Right forelimb (tissue), 1 donor: ENCODE data around the gene SRSF2.
"Not testable (repeated sequence)": the region's sequence is repeated elsewhere in the genome, so short reads cannot be mapped to it uniquely, and the experiment has no call there.

Experiments
- DNase-seq: peaks from one replicate; pipeline ENCODE4 v3.0.0-alpha.2; 2018

SRSF2 gene

DNA sequence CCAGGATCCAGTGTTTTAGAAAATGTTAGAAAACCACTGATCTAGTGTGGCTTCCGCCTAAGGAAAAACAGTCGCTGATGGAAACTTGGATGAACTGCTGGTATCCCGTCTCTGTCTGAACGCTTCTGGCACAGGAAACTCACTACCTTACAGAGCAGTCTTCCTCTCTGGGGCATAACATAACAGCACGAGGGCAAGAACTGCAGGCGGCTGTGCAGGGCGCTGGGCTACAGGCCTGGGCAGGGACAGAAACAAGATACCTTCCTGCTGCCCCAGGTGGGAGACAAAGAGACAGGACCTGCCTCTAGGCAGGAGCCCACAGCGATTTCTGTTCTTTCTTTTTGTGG, 36.9 kb downstream of the SRSF2 start:
- DNase-seq, result no peak

DNA sequence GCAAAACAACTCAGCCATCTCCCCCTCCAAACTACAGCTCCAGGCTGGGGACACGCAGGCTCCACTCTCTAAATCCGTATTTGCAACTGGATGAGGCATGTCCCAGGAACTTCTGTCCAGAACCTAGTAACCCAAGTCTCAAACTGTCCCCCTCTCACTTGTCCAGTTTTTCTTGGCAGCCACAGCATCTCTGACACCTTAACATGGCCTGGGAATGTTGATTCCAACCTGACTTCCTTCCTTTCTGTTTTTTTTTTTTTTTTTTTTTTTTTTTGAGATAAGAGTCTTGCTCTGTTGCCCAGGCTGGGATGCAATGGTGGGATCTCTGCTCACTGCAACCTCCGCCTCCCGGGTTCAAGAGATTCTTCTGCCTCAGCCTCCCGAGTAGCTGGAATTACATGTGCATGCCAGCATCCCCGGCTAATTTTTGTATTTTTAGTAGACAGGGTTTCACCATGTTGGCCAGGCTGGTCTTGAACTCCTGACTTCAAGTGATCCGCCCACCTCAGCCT, 38.6 kb downstream of the SRSF2 start:
- not testable (repeated sequence) for DNase-seq

DNA sequence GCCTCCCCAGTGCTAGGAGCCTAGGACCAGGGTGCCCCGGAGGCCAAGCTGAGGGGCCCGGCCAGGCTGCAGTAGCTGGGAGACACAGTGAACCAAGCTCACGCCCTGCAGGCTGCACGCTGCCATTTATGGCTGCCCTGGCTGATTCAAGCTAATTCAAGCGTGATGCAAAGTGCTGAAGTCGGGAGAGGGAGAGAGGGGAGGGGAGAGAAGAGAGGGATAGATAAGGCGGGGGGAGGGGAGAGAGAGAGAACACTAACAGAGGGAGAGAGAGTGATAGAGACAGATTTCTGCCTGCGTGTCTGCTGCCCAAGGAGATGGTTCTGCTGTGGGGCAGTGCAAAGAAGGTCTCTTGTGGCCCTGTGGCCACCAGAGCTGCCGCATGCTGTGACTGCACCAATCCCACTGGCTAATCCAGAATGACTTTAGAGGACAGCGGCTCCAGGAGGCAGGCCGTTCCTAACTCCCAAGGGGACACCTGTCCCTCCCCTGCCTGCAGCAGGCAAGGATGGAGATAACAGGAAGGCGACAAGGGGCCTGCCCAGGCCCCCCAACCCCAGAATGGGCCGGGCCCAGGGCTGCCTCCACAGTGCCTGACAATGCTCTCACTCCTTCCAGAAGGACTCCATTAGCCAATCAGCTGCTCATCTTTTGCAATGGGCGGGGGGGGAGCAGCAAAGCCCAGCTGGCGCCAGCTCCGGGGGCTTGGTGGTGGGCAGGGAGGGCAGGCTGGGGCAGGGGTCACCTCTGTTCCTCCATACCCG, 39.2 kb downstream of the SRSF2 start:
- DNase-seq, result no peak

DNA sequence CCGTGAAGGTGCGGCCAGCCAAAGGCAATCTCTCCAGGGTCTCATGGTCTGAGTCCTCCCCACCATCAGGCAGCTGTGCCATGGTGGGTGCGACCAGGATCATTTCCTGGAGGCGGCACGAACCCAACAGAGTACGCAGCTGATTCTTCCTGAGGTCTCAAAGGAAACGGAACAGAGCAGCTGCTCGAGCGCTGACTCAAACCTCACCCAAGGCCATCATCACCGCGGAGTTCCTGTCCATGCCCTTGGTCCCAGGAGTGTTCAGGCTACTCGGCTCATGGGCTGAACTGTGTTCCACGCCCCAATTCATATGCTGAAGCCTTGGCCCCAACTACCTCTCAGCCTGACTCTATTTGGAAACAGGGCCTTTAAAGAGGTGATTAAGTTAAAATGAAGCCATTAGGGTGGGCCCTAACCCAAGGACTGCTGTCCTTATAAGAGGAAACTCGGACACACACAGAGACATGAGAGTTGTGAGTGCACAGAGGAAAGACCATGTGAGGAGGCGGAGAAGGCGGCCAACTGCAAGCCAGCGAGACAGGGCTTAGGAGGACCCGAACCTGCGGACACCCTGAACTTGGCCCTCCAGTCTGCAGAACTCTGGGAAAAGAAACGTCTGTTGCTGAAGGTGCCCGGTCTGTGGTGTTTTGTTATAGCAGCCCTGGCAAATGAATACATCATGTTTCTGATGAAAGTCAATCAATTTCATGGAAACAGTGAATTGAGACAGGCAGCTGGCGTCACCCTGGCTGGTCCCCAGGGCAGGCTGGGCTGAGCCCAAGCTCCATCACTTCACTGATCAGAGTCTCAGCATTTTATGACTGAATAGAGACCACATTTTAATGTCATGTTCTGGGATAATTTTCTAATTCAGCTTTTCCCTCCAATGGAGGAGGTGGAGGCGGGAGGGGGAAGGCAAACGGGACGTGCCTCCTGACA, 40.1 kb downstream of the SRSF2 start:
- DNase-seq, result no peak

- no peak for DNase-seq
Observed at GRCh38 chr17:76695059-76695831, 41.9 kb downstream of the SRSF2 start.

DNA sequence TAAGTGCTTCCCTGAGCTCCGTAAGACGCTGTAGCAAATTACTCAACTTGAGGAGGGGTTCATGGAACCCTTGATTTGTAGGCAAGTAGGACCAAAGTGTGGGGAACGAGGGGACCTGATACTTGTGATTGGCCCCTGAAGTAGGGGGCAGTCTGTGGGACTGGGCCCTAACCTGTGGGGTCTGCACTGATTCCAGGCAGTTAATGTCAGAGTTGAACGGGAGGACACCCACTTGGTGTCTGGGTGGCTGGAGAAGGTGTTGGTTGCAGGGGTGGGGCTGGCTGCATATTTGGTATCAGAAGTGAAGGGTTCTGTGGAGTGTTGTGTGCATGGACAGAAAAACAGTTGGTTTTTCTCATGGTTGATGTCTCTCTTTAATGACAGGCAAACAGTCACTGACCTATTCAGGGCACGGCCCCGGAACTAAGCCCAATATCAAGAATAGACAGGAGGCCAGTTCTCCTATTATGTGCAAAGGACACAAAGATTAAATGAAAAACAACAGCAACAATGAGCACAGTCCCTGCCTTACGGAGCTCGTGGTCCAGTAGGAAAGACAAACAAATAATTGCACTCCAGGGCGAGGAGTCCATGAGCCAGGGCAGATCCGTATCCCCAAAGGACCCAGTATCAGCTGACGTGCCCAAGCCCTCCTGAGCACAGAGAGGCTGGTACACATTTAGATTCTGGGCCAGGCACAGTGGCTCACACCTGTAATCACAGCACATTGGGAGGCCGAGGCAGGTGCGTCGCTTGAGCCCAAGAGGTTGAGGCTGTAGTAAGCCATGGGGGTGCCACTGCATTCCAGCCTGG, 45.5 kb downstream of the SRSF2 start:
- no peak for DNase-seq

GRCh38 chr17:76690596-76691280, 46.4 kb downstream of the SRSF2 start:
- DNase-seq, result no peak

GRCh38 chr17:76689859-76690258, 47.3 kb downstream of the SRSF2 start:
- no peak for DNase-seq

DNA sequence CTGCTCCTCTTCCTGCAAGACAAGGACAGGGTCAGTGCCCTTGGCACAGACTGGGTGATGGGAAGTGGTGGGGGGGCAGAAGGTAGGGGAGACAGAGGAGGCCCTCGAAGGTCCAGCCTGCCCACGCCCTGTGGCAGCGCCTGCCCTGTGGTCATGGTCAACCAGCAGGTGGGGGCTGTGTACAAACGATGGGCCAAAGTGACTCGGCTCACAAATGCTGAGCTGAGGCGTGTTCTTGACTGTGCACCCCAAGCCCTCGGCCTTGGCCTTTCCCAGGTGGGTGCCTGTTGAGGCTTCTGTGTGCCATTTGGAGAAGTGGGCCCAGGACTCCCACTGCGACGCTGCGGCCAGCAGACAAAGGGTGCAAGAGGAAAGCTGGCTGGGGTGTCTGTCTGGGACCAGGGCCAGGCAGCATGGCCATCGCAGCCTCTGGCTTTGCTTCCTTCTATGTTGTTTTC, 48.9 kb downstream of the SRSF2 start:
- no peak for DNase-seq

DNA sequence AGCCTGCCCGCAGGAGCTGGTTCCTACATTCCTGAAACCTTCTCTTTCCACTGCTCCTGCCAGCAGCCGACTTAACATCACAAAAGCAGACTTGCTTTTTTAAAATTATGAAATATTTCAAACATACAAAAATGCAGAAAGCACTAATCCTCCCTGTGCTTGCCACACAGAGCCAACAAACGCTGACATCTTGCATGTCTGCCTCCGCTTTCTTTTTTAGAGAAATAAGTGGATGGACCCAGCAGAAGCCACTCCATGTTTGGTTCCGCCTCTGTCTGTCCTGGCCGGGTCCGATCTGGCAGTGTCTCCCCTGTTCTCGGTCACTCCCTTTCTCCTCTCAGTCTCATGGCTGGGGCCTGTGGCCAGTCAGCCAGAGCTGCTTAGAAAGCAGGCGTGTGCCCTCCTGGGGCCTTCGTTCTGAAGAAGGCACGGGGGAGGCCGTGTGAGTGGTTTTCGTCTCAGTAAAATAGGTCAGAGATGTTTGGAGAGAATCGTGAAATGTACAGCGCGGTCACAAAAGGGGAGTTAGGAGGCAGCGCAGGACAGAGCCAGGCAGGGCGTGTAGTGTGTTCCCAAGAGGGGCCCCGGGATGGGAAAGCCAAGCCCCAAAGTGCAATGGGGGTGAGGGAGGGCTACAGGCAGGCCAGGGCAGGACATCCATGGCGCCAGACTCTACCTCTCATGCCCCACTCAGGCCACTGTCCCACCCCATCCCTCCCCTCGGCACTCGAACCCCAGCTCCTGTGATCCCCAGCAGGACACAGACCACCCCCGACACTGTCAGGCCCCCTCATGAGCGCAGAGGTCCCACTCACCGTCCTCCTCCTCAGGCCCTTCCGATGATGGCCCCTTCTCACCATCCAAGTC, 49.6 kb downstream of the SRSF2 start:
- peak; percentile 70 for DNase-seq

DNA sequence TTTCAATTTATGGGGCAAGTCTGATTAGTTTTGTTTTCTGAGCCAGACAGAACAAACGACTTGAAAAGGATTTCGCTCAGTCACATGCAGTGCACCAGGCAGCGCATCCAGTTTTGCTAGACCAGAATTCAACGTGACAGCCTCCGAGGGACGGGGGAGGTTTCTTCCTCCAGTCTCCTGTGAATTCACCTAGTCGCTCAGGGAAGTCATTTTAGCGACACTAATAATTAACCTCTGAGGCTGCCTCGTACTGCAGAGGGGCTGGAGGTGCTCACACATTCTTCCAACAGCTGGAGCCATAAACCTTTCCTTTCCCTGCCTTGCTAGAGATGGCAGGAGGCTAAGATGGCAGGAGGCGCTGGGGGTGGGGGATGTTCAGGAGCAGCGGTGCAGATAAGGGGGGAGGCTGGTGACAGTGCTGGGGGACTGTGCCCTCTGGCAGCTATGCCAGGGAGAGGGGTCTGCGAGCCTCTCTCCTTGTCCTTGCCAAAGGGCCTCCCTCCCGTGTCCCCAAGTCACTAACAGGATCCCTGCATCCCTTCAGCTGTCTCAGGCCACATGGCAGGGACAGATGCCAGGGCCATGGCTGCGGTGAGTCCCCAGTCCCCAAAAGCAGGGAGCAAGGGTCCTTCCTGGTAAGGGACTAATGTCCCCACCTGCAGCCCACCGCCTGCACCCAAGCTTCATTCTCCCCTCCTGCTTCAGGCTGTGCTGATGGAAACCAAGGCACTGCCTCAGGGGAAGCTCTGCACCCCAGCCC, 50.4 kb downstream of the SRSF2 start:
- no peak for DNase-seq

DNA sequence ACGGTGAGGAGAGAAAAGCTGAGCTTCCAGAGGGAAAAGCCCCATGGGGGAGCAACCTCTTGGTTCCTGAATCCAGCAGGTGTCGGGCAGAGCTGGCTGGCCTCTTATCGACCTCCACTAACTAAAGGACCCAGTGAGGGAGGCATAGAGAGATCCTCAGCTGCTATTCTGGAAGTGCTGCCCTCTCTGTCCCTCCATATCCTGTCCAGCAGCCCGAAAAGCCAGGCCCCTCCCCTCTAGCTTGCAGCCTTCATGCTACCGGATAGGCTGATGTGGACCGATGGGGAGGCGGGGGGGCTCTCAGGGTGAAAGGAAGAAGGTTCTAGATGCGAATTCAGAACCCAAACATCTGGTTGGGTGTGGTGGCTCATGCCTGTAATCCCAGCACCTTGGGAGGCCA, 51.3 kb downstream of the SRSF2 start:
- no peak for DNase-seq

DNA sequence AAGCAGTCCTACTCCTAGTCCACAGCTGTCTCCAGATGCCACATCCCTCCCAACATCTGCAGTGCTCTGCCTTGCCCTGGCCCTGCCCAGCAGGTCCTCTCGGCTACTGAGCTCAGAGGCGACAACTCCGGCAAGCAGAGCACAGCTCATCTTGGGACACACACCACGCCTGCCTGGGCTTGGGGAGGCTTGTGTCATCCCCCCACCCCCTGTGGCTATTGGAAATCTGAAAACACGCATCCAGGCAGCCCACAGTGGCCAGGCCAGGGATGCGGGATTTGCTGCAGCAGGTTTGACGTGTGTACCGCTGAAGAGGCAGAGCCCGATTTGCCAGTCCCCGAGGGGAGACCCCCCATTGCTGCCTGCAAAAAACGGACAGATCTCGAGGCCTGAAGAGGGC, 51.8 kb downstream of the SRSF2 start:
- DNase-seq, result no peak

- DNase-seq, result no peak
Observed at GRCh38 chr17:76684756-76685155, 52.4 kb downstream of the SRSF2 start.
